Right atrium auricular region (tissue), 2 donors: Measurements from ENCODE around the gene ROR2. TPM values are rescaled to one million over a fixed set of nuclear protein-coding genes. Genes with fewer than 3 reads are reported as not detected.
"Not testable (repeated sequence)": the region's sequence is repeated elsewhere in the genome, so short reads cannot be mapped to it uniquely, and the experiment has no call there.

Source experiments
- DNase-seq: peaks from one replicate; pipeline ENCODE4 v3.0.0-alpha.2; 2019; ENCODE audit warnings: low spot score
- H3K27ac ChIP-seq, 2 donors: fragments of 200-600 bp; sonication (generic); 1 replicate in 1 of 2; 2 replicates in 1 of 2; pipeline ENCODE4 v1.5.1; 2016 to 2019
- H3K27me3 ChIP-seq, 2 donors: fragments of 200-600 bp; sonication (generic); one replicate each; pipeline versions ENCODE4 v1.5.1 to v1.6.0; 2017 to 2019
- H3K36me3 ChIP-seq: fragments of 200-600 bp; sonication (generic); one replicate; pipeline ENCODE4 v1.5.1; 2016
- H3K4me1 ChIP-seq, 2 donors: fragments of 200-600 bp; sonication (generic); one replicate each; pipeline versions ENCODE4 v1.5.1 to v1.6.0; 2017 to 2019
- H3K4me3 ChIP-seq, 2 donors: fragments of 200-600 bp; sonication (generic); 1 replicate in 1 of 2; 2 replicates in 1 of 2; pipeline ENCODE4 v1.5.1; 2017 to 2019; ENCODE audit warnings: mild to moderate bottlenecking in 1 of 2, moderate library complexity in 1 of 2
- H3K9me3 ChIP-seq, 2 donors: fragments of 200-600 bp; sonication (generic); one replicate each; pipeline ENCODE4 v1.5.1; 2019
- CTCF ChIP-seq, 2 donors: fragments of 200-600 bp; sonication (generic); IDR thresholded peaks; one replicate each; pipeline ENCODE4 v1.5.1; 2019; ENCODE audit warnings: antibody characterized with exemption in 2 of 2
- total RNA-seq, 2 donors: library from RNA; depleted of rRNA; stranded (reverse); fragments of >200 nt; gene quantifications; one replicate each; pipeline ENCODE4 v1.1.0, GENCODE V29; 2016

The ROR2 gene
- total RNA-seq, 2 donors from 2014 or later, result 21.8 to 28.5 TPM

GRCh38 chr9:91803970-91804752 is 145.9 kb downstream of the ROR2 start:
- H3K36me3 ChIP-seq, result no peaks in the 10 kb centered on the region
- peak overlapping the region; percentile 68 to 77 for H3K27ac ChIP-seq
- no peaks in the 10 kb centered on the region for H3K27me3 ChIP-seq
- DNase-seq, result no peak
- TF ChIP-seq CTCF (IDR thresholded peaks at IDR 0.05), result no peak
- peaks cover 0 to 61% of the 10 kb centered on the region in 2 donors for H3K4me1 ChIP-seq
- H3K9me3 ChIP-seq, result no peaks in the 10 kb centered on the region
- H3K4me3 ChIP-seq, result no peak overlapping the region

GRCh38 chr9:91803151-91803940 is 146.7 kb downstream of the ROR2 start:
- no peak for DNase-seq

GRCh38 chr9:91802391-91802790 is 147.6 kb downstream of the ROR2 start:
- no peak for DNase-seq
- no peaks in the 10 kb centered on the region for H3K27me3 ChIP-seq
- no peak overlapping the region for H3K4me3 ChIP-seq
- no peaks in the 10 kb centered on the region for H3K9me3 ChIP-seq
- H3K27ac ChIP-seq, result peak overlapping the region in 1 of 2 donors; percentile 12
- TF ChIP-seq CTCF (IDR thresholded peaks at IDR 0.05), result no peak
- H3K36me3 ChIP-seq, result no peaks in the 10 kb centered on the region
- peaks cover 0 to 64% of the 10 kb centered on the region in 2 donors for H3K4me1 ChIP-seq

More at GRCh38 chr9:91803151-91803940, 146.7 kb downstream of the ROR2 start:
- TF ChIP-seq CTCF (IDR thresholded peaks at IDR 0.05), result no peak
- H3K27me3 ChIP-seq, result no peaks in the 10 kb centered on the region
- H3K36me3 ChIP-seq, result no peaks in the 10 kb centered on the region
- H3K27ac ChIP-seq, result peak overlapping the region; percentile 68 to 77
- peaks cover 0 to 65% of the 10 kb centered on the region in 2 donors for H3K4me1 ChIP-seq
- no peak overlapping the region for H3K4me3 ChIP-seq
- no peaks in the 10 kb centered on the region for H3K9me3 ChIP-seq

DNA sequence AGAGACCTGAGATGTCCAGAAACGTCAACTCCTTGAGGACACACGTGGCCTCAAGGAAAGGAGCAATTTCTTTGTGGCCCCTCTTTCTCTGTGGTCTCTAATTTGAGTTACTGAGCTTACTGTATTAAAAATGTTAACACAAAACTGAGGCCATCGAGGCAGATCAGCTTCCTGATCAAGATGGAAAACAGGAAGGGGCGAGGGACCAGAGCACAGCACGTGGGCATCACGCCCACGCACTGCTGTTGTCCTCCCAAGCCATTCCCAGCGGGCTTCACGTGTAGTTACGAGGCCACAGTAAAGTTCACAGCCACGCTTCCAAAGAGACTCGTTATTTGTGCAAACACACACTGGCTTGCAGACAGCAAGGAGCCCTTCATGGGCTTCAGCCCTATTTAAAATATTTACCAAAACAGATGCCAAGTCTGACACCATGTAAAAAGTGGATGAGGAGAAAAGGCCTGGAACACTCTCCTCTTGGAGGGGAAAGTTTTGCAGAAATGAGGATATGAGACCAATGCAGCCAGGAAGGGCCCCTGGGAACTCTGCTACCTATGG is 149.5 kb downstream of the ROR2 start:
- H3K27me3 ChIP-seq, result no peaks in the 10 kb centered on the region
- H3K9me3 ChIP-seq, result no peaks in the 10 kb centered on the region
- peaks cover 0 to 59% of the 10 kb centered on the region in 2 donors for H3K4me1 ChIP-seq
- no peaks in the 10 kb centered on the region for H3K36me3 ChIP-seq
- H3K27ac ChIP-seq, result peak overlapping the region; percentile 72 to 90
- no peak overlapping the region for H3K4me3 ChIP-seq
- no peak for DNase-seq
- no peak for TF ChIP-seq CTCF (IDR thresholded peaks at IDR 0.05)

DNA sequence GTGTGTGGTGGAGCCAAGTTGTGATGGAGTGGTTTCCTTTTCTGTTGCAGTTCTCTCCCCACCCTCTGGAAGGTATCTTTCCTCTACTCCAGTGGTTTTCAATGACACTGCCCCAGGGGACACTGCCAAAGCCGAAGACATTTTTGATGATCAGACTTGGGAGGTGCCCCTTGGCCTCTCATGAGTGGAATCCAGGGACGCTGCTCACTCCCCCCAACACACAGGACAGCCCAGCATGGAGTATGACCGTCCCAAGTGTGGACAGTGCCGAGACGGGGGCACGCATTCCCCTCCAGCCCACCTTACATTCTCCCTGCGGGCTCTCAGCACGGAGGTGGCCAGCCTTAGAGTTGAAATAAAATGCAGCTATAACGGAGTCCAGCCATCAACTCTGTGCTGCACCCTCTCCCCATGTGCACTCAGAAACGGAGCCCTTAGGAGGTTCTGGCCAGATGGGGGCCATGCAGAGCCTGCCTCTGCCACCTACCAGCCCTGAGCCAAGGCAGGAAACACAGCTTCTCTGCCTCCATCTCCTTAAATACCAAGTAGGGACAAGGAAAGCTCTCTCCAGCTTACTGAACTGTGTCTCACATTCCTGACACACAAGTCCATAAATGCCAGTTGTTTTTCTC is 150.8 kb downstream of the ROR2 start:
- H3K36me3 ChIP-seq, result no peaks in the 10 kb centered on the region
- peak in 1 of 2 donors; percentile 24 for TF ChIP-seq CTCF (IDR thresholded peaks at IDR 0.05)
- peaks cover 0 to 46% of the 10 kb centered on the region in 2 donors for H3K4me1 ChIP-seq
- H3K27ac ChIP-seq, result peak overlapping the region; percentile 72 to 90
- DNase-seq, result no peak
- H3K27me3 ChIP-seq, result no peaks in the 10 kb centered on the region
- no peaks in the 10 kb centered on the region for H3K9me3 ChIP-seq
- peak overlapping the region; percentile 6 to 17 for H3K4me3 ChIP-seq

DNA sequence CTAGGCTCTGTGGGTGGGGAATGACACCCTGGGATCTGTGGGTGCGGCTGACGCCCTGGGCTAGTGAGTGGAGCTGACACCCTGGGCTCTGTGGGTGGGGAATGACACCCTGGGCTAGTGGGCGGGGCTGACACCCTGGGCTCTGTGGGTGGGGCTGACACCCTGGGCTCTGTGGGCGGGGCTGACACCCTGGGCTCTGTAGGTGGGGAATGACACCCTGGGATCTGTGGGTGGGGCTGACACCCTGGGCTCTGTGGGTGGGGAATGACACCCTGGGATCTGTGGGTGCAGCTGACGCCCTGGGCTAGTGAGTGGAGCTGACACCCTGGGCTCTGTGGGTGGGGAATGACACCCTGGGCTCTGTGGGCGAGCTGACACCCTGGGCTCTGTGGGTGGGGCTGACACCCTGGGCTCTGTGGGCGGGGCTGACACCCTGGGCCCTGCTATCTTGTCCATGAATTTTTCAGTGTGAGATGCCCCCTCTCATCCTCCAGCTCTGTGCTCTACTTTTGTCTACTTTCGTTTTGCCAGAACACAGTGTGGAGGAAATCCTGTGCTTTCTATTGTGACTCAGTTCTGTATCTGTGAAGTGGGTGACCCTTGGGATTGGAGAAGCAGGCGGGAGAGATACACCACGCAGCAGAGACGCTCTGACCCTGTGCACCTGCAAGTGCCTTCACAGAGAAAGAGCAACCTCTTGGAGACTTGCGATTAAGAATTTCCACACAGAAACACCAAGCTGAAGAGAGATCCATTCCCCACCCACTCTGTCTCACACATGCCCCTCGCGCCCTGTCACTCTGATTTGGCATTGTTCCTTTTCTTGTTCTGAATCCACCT is 151.5 kb downstream of the ROR2 start:
- H3K27me3 ChIP-seq, DNase-seq, H3K36me3 ChIP-seq, H3K9me3 ChIP-seq: not testable (repeated sequence)
- H3K4me3 ChIP-seq, result peak overlapping the region in 1 of 2 donors; percentile 17
- H3K27ac ChIP-seq, result peak overlapping the region; percentile 72 to 90
- peaks cover 0 to 39% of the 10 kb centered on the region in 2 donors for H3K4me1 ChIP-seq

- H3K4me3 ChIP-seq, H3K27ac ChIP-seq, H3K9me3 ChIP-seq, DNase-seq, H3K36me3 ChIP-seq, H3K27me3 ChIP-seq: not testable (repeated sequence)
- peaks cover 0 to 29% of the 10 kb centered on the region in 2 donors for H3K4me1 ChIP-seq
These were observed 152.5 kb downstream of the ROR2 start for GRCh38 chr9:91797517-91797916.

DNA sequence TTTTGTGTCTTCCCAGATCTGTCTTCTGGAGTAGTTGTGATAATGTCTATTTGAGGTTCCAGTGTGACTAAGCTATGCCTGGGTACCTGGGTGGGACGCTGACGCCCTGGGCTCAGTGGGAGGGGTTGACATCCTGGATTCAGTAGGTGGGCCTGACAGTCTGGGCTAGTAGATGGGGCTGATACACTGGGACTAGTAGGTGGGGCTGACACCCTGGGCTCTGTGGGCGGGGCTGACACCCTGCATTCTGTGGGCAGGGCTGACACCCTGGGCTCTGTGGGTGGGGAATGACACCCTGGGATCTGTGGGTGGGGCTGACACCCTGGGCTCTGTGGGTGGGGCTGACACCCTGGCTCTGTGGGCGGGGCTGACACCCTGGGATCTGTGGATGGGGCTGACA is 153.5 kb downstream of the ROR2 start:
- not testable (repeated sequence) for H3K4me3 ChIP-seq, DNase-seq, H3K36me3 ChIP-seq, H3K27me3 ChIP-seq, H3K9me3 ChIP-seq
- peak overlapping the region; percentile 64 to 70 for H3K27ac ChIP-seq
- peaks cover 0 to 27% of the 10 kb centered on the region in 2 donors for H3K4me1 ChIP-seq
